GM12878 (cell line): ENCODE measurements around the gene FAM89B.

ENCODE experiments used
- IKZF1 ChIP-seq: fragments of 450-650 bp; conservative IDR thresholded peaks from 2 replicates; pipeline ENCODE4 v1.6.1; 2017; ENCODE audit warnings: antibody characterized with exemption, mild to moderate bottlenecking
- TF ChIP-seq, protein P1 (sequence below), 3 experiments: IDR thresholded peaks in 2 of 3; conservative IDR thresholded peaks in 1 of 3; 2 replicates each; pipeline ENCODE4 v1.5.1; 2011; ENCODE audit warnings: low read depth in 3 of 3, low read length in 3 of 3, mild to moderate bottlenecking in 3 of 3, control low read depth in 2 of 3, moderate library complexity in 2 of 3, inconsistent platforms in 1 of 3, mixed read lengths in 1 of 3; ENCODE audit not compliant: control insufficient read depth in 2 of 3, insufficient read depth in 1 of 3; ENCODE audit errors: extremely low read depth in 1 of 3

DNA sequence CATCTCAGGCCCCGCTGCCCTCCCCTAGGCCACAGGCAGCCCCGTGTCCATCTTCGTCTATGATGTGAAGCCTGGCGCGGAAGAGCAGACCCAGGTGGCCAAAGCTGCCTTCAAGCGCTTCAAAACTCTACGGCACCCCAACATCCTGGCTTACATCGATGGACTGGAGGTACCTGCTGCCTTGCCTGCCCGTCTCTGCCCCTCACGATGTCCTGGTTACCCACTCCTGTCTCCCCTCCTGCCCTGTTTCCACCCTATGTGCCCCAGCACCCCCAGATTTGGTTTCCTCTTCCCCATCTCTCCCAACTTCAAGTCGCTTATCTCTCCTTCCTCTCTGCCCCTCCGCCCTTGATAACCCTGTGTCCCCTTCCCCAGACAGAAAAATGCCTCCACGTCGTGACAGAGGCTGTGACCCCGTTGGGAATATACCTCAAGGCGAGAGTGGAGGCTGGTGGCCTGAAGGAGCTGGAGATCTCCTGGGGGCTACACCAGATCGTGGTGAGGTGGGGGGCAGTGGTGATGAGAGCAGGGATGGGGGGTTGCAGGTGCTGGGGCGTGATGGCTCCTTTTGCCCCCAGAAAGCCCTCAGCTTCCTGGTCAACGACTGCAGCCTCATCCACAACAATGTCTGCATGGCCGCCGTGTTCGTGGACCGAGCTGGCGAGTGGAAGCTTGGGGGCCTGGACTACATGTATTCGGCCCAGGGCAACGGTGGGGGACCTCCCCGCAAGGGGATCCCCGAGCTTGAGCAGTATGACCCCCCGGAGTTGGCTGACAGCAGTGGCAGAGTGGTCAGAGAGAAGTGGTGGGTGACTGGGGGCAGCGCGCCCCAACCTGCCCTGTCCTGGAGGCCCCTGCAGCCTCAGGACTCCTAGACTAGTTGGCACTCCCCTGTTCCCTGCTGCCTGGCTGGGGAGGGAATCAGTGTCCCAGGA lies 46.5 kb upstream of the FAM89B start:
- TF ChIP-seq, protein P1, sequence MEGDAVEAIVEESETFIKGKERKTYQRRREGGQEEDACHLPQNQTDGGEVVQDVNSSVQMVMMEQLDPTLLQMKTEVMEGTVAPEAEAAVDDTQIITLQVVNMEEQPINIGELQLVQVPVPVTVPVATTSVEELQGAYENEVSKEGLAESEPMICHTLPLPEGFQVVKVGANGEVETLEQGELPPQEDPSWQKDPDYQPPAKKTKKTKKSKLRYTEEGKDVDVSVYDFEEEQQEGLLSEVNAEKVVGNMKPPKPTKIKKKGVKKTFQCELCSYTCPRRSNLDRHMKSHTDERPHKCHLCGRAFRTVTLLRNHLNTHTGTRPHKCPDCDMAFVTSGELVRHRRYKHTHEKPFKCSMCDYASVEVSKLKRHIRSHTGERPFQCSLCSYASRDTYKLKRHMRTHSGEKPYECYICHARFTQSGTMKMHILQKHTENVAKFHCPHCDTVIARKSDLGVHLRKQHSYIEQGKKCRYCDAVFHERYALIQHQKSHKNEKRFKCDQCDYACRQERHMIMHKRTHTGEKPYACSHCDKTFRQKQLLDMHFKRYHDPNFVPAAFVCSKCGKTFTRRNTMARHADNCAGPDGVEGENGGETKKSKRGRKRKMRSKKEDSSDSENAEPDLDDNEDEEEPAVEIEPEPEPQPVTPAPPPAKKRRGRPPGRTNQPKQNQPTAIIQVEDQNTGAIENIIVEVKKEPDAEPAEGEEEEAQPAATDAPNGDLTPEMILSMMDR (IDR thresholded peaks at IDR 0.05 in 2 of 3, conservative IDR thresholded peaks at IDR 0.05 in 1 of 3; ENCODE audit: control insufficient read depth in 2 of 3, extremely low read depth in 1 of 3, insufficient read depth in 1 of 3, low read depth in 3 of 3, low read length in 3 of 3), result no peak
- TF ChIP-seq IKZF1, result no peak
